ENCODE results near the gene RPP30.
"Not testable (repeated sequence)": the region's sequence is repeated elsewhere in the genome, so short reads cannot be mapped to it uniquely, and the experiment has no call there.

Gene RPP30

GRCh38 chr10:90872648-90873020, 860 bp downstream of the RPP30 start:
- DNase-seq, result no peak

GRCh38 chr10:90879062-90879461, 7.3 kb downstream of the RPP30 start:
- DNase-seq, result no peak

- peak in 1 of 2 donors; percentile 49 for DNase-seq
Measured at GRCh38 chr10:90880059-90880719, 8.4 kb downstream of the RPP30 start.

- no peak for DNase-seq
Measured at GRCh38 chr10:90884431-90884830, 12.7 kb downstream of the RPP30 start.

- no peak for DNase-seq
Measured at GRCh38 chr10:90885176-90885575, 13.4 kb downstream of the RPP30 start.

GRCh38 chr10:90887555-90887954, 15.8 kb downstream of the RPP30 start:
- no peak for DNase-seq

GRCh38 chr10:90888387-90888786, 16.6 kb downstream of the RPP30 start:
- no peak for DNase-seq

GRCh38 chr10:90889636-90890035, 17.9 kb downstream of the RPP30 start:
- no peak for DNase-seq

GRCh38 chr10:90890347-90890746, 18.6 kb downstream of the RPP30 start:
- no peak for DNase-seq

GRCh38 chr10:90893190-90893589, 21.4 kb downstream of the RPP30 start:
- no peak for DNase-seq

- DNase-seq, result not testable (repeated sequence)
Measured at GRCh38 chr10:90896916-90897315, 25.1 kb downstream of the RPP30 start.

- DNase-seq, result no peak
Measured at GRCh38 chr10:90905925-90906324, 34.2 kb downstream of the RPP30 start.

DNA sequence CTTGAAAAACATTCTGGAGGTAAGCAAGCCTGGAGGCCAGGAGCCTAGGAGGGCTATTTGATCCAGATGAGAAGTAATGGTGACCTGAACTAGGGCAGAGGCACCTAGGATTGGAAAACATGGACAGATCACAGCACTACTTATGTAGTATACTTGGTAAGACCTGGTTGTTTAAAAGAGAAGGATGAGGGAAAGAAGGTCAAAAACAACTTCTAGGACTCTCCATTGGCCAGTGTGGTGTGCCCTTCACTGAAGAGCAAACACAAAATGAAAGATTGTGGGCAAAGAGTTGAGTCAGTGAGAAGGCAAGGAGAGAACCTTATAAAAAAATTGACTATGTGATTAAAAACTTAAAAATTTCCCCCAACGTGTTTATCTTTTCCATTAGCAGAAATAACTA, 34.8 kb downstream of the RPP30 start:
- DNase-seq, result no peak

- DNase-seq, result peak; percentile 34 to 59
Measured at GRCh38 chr10:90911133-90912051, 39.6 kb downstream of the RPP30 start.

- DNase-seq, result no peak
Measured at GRCh38 chr10:90912174-90912573, 40.4 kb downstream of the RPP30 start.

DNA sequence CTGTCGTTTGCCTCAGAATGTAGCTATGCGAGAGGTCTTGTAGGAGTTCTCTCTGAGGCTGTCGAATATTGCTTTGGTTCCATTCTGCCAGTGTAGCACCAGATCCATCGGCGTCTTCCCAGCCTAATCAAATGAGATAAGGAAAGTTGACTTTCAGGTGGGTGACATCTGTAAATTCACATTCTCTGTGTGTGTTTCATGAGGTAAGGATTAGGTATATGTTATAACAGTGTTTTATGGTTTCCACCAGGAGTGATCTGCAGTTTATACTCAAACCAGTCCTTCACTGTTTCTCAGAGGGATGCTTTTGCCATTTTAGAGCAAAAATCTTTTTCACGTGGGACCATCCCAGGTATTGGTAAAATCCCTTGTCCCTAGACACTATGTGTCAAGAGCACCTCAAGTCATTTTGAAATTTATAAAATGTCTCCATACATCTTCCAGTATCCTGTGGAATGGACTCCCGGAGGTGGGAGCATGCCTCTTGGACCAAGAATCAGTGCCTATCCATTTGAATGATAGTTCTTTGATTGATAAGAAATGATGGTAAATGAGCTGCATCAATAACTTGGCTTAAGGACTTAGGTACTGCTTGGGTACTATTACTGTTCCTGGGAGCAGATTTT, 41.2 kb downstream of the RPP30 start:
- DNase-seq, result no peak

DNA sequence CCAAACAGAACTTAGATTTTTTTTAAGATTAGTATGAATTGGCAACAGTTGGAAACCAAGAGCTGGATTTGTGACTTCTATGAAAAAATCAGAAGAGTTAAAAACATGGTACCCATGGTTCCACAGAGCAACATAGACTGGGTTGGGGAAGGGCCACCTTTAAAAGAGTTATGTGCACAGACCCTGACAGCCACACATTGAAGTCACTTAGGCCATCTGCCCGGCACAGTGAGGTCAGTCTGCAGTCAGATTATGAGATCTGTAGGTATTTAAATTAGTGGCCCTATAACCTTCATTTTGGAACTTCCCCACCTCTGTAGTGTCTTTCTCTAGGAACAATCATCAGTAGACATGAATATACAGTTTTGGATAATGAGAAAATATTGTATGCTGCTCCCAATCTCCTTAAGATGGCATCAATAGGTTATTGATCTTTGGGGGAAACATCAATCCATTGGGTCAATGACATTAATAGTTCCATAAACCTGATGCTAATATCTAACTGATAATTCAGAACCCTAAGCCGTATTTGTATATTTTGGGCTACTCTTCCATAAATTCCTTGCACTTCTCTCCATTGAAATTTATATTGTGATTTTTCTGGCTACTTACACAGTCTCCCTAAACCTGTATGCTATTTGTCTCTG, 42.1 kb downstream of the RPP30 start:
- DNase-seq, result no peak

- no peak for DNase-seq
Measured at GRCh38 chr10:90914992-90915765, 43.4 kb downstream of the RPP30 start.

- no peak for DNase-seq
Measured at GRCh38 chr10:90915766-90916075, 43.9 kb downstream of the RPP30 start.

- DNase-seq, result no peak
Measured at GRCh38 chr10:90916392-90917237, 44.8 kb downstream of the RPP30 start.

GRCh38 chr10:90917238-90917967, 45.6 kb downstream of the RPP30 start:
- DNase-seq, result no peak
